Breast epithelium (tissue), 4 donors: ENCODE data around the gene CCL22. TPM values are rescaled to one million over a fixed set of nuclear protein-coding genes. Genes with fewer than 3 reads are reported as not detected.

Source experiments
- DNase-seq, 2 donors: peaks; one replicate each; pipeline ENCODE4 v3.0.0-alpha.2; 2019; ENCODE audit warnings: low spot score in 2 of 2
- H3K27ac ChIP-seq, 2 donors: fragments of 200-600 bp; sonication (generic) in 1 of 2; one replicate each; pipeline ENCODE4 v1.5.1; 2016 to 2019; ENCODE audit warnings: mild to moderate bottlenecking in 1 of 2
- H3K27me3 ChIP-seq, 2 donors: fragments of 200-600 bp; sonication (generic) in 1 of 2; one replicate each; pipeline versions ENCODE4 v1.5.1 to v1.6.0; 2017 to 2019; ENCODE audit warnings: control low read depth in 1 of 2, mild to moderate bottlenecking in 1 of 2
- H3K36me3 ChIP-seq: fragments of 200-600 bp; one replicate; pipeline ENCODE4 v1.5.1; 2019
- H3K4me1 ChIP-seq, 2 donors: fragments of 200-600 bp; sonication (generic); one replicate each; pipeline ENCODE4 v1.5.1; 2016 to 2019; ENCODE audit warnings: control low read depth in 1 of 2
- H3K4me3 ChIP-seq, 3 donors: fragments of 200-600 bp; sonication (generic); 1 replicate in 2 of 3; 2 replicates in 1 of 3; pipeline ENCODE4 v1.5.1; 2016 to 2019; ENCODE audit warnings: mild to moderate bottlenecking in 3 of 3, moderate library complexity in 2 of 3
- H3K9me3 ChIP-seq, 2 donors: fragments of 200-600 bp; sonication (generic) in 1 of 2; one replicate each; pipeline ENCODE4 v1.5.1; 2016 to 2019; ENCODE audit warnings: control low read depth in 1 of 2
- POLR2A ChIP-seq: fragments of 450-650 bp; IDR thresholded peaks from one replicate; pipeline ENCODE4 v1.6.1; 2016; ENCODE audit warnings: antibody characterized with exemption, mild to moderate bottlenecking, moderate library complexity
- POLR2AphosphoS5 ChIP-seq, 3 donors: sonication (generic); formaldehyde crosslinking; IDR thresholded peaks; one replicate each; pipeline ENCODE4 v1.6.1; 2017; ENCODE audit warnings: antibody characterized with exemption in 3 of 3
- intact Hi-C: fragments of 100-400 bp; cut with DNase I; formaldehyde crosslinking; loops from one replicate; pipeline ENCODE4 v1.15.1; 2023; ENCODE audit warnings: low total_unique reads
- total RNA-seq, 3 donors: library from RNA; depleted of rRNA; stranded (reverse); fragments of >200 nt; gene quantifications; one replicate each; pipeline ENCODE4 v1.1.0, GENCODE V29; 2016
- TF ChIP-seq, protein P1 (sequence below), 3 donors: fragments of 450-650 bp; IDR thresholded peaks; one replicate each; pipeline ENCODE4 v1.5.1; 2016 to 2017; ENCODE audit warnings: antibody characterized with exemption in 3 of 3, mild to moderate bottlenecking in 3 of 3, moderate library complexity in 3 of 3

Gene CCL22
- total RNA-seq, 3 donors from 2014 or later, result 0.15 to 0.33 (median 0.16) TPM

DNA sequence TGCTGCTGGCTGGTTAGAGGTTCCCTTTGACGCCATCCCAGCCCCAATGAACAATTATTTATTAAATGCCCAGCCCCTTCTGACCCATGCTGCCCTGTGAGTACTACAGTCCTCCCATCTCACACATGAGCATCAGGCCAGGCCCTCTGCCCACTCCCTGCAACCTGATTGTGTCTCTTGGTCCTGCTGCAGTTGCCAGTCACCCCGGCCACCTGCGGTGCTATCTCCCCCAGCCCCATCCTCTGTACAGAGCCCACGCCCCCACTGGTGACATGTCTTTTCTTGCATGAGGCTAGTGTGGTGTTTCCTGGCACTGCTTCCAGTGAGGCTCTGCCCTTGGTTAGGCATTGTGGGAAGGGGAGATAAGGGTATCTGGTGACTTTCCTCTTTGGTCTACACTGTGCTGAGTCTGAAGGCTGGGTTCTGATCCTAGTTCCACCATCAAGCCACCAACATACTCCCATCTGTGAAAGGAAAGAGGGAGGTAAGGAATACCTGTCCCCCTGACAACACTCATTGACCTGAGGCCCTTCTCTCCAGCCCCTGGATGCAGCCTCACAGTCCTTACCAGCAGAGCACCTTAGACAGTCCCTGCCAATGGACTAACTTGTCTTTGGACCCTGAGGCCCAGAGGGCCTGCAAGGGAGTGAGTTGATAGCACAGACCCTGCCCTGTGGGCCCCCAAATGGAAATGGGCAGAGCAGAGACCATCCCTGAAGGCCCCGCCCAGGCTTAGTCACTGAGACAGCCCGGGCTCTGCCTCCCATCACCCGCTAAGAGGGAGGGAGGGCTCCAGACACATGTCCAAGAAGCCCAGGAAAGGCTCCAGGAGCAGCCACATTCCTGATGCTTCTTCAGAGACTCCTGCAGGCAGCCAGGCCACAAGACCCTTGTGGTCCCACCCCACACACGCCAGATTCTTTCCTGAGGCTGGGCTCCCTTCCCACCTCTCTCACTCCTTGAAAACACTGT, 25.0 kb downstream of the CCL22 start:
- Histone ChIP-seq H3K4me3 (no peak overlapping the region), H3K36me3 (no peaks in the 10 kb centered on the region), H3K9me3 (no peaks in the 10 kb centered on the region), H3K4me1 (peaks cover 3 to 5% of the 10 kb centered on the region in 2 donors), H3K27ac (peak overlapping the region; percentile 40 to 59), H3K27me3 (no peaks in the 10 kb centered on the region)
- DNase-seq, result peak in 1 of 2 donors; percentile 57
- peak in 1 of 3 donors; percentile 74 for TF ChIP-seq POLR2AphosphoS5 (IDR thresholded peaks at IDR 0.05)
- TF ChIP-seq, protein P1, sequence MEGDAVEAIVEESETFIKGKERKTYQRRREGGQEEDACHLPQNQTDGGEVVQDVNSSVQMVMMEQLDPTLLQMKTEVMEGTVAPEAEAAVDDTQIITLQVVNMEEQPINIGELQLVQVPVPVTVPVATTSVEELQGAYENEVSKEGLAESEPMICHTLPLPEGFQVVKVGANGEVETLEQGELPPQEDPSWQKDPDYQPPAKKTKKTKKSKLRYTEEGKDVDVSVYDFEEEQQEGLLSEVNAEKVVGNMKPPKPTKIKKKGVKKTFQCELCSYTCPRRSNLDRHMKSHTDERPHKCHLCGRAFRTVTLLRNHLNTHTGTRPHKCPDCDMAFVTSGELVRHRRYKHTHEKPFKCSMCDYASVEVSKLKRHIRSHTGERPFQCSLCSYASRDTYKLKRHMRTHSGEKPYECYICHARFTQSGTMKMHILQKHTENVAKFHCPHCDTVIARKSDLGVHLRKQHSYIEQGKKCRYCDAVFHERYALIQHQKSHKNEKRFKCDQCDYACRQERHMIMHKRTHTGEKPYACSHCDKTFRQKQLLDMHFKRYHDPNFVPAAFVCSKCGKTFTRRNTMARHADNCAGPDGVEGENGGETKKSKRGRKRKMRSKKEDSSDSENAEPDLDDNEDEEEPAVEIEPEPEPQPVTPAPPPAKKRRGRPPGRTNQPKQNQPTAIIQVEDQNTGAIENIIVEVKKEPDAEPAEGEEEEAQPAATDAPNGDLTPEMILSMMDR (IDR thresholded peaks at IDR 0.05), result no peak
- no peak for TF ChIP-seq POLR2A
- intact Hi-C loops, result no loop called here

DNA sequence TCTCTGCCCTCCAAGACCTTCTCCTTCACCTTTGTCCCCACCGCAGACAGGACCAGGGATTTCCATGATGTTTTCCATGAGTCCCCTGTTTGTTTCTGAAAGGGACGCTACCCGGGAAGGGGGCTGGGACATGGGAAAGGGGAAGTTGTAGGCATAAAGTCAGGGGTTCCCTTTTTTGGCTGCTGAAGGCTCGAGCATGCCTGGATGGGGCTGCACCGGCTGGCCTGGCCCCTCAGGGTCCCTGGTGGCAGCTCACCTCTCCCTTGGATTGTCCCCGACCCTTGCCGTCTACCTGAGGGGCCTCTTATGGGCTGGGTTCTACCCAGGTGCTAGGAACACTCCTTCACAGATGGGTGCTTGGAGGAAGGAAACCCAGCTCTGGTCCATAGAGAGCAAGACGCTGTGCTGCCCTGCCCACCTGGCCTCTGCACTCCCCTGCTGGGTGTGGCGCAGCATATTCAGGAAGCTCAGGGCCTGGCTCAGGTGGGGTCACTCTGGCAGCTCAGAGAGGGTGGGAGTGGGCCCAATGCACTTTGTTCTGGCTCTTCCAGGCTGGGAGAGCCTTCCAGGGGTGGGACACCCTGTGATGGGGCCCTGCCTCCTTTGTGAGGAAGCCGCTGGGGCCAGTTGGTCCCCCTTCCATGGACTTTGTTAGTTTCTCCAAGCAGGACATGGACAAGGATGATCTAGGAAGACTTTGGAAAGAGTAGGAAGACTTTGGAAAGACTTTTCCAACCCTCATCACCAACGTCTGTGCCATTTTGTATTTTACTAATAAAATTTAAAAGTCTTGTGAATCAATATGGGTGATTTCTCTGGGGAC, 25.9 kb downstream of the CCL22 start:
- intact Hi-C loops, result no loop called here
- peak overlapping the region; percentile 40 to 59 for H3K27ac ChIP-seq
- H3K4me3 ChIP-seq, result no peak overlapping the region
- H3K36me3 ChIP-seq, result no peaks in the 10 kb centered on the region
- no peak for DNase-seq
- H3K4me1 ChIP-seq, result peaks cover 3 to 5% of the 10 kb centered on the region in 2 donors
- H3K27me3 ChIP-seq, result no peaks in the 10 kb centered on the region
- TF ChIP-seq POLR2AphosphoS5 (IDR thresholded peaks at IDR 0.05), result peak in 1 of 3 donors; percentile 77
- TF ChIP-seq, protein P1 (IDR thresholded peaks at IDR 0.05), result no peak
- no peak for TF ChIP-seq POLR2A
- H3K9me3 ChIP-seq, result no peaks in the 10 kb centered on the region

GRCh38 chr16:57385083-57385482, 26.5 kb downstream of the CCL22 start:
- peak overlapping the region; percentile 40 to 59 for H3K27ac ChIP-seq
- intact Hi-C loops, result no loop called here
- H3K27me3 ChIP-seq, result no peaks in the 10 kb centered on the region
- no peak for DNase-seq
- H3K36me3 ChIP-seq, result no peaks in the 10 kb centered on the region
- H3K4me3 ChIP-seq, result no peak overlapping the region
- H3K9me3 ChIP-seq, result no peaks in the 10 kb centered on the region
- H3K4me1 ChIP-seq, result peaks cover 3 to 5% of the 10 kb centered on the region in 2 donors
- no peak for TF ChIP-seq POLR2A
- TF ChIP-seq POLR2AphosphoS5 (IDR thresholded peaks at IDR 0.05), result peak in 1 of 3 donors; percentile 36
- TF ChIP-seq, protein P1 (IDR thresholded peaks at IDR 0.05), result no peak

DNA sequence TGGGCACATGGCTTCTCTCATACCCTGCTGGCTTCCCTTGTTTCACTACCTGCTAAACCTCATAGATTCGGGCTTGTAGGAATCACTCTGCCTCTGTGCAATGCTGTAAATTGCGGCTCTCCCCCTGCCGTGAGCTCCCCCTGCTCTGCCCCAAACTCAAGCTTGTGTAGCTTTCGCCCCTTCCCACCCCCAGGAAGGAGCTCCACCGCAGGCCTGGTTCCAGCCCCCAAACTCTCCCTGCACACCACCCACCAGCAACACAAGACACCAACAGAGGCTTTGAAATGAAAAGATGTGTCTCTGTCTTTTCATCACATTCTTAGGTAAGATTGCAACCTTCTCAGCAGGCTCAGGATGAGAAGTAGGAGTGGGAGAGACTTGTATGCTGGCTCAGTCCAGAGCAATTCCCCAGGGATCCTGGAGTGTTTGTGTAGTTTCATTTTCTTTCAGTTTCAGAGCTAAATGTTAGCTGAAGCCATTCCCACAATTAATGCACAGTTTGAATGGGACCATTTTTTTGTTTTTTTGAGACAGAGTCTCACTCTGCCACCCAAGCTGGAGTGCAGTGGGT, 27.9 kb downstream of the CCL22 start:
- H3K4me1 ChIP-seq, result peaks cover 3 to 5% of the 10 kb centered on the region in 2 donors
- TF ChIP-seq, protein P1 (IDR thresholded peaks at IDR 0.05), result no peak
- TF ChIP-seq POLR2A (no peak), POLR2AphosphoS5 (IDR thresholded peaks at IDR 0.05) (no peak)
- H3K36me3 ChIP-seq, result no peaks in the 10 kb centered on the region
- H3K9me3 ChIP-seq, result no peaks in the 10 kb centered on the region
- no peaks in the 10 kb centered on the region for H3K27me3 ChIP-seq
- intact Hi-C loops, result no loop called here
- peak overlapping the region in 1 of 3 donors; percentile 25 for H3K4me3 ChIP-seq
- DNase-seq, result no peak
- H3K27ac ChIP-seq, result no peak overlapping the region
